NB4 (cell line): ENCODE data around the gene RNU2-63P.
A peak's percentile ranks its signal among the peaks of the same experiment; 100 is the strongest.

Source experiments
- DNase-seq: peaks from one replicate; pipeline ENCODE4 v3.0.0; 2010; ENCODE audit warnings: low read depth
- H3K4me3 ChIP-seq: one replicate; pipeline ENCODE4 v1.5.1; 2011; ENCODE audit warnings: mild to moderate bottlenecking, low read depth, low read length, moderate library complexity
- MAX ChIP-seq: IDR thresholded peaks from 2 replicates; pipeline ENCODE4 v1.6.1; 2011; ENCODE audit warnings: low read depth, low read length
- MYC ChIP-seq: IDR thresholded peaks from 2 replicates; pipeline ENCODE4 v1.6.1; 2011; ENCODE audit warnings: low read depth, low read length
- POLR2A ChIP-seq: IDR thresholded peaks from 2 replicates; pipeline ENCODE4 v1.6.1; 2011; ENCODE audit warnings: mild to moderate bottlenecking; ENCODE audit not compliant: insufficient read length; ENCODE audit errors: extremely low read depth
- TF ChIP-seq, protein P1 (sequence below): IDR thresholded peaks from one replicate; pipeline ENCODE4 v1.5.1; 2012; ENCODE audit warnings: low read depth, low read length

The RNU2-63P gene

DNA sequence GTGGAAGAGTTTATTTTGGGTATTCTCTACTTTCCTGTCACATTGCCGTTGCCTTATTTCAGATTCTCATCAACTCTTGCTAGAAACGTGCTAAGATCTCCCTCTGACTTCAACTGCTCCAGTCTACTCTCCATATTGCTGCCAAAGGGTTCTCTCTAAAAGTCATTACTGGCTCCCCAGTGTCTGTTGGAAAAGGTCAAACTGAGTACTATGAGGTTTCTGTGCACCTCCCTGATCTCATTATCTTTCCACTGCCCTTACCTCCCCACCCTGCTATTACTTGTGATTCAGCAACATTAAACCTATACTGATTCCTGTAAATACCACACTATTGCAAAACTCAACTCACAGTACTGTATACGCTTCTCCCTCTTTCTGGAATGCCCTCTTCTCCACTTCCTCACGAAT, 41.1 kb upstream of the RNU2-63P start:
- peak; percentile 16 for DNase-seq
- TF ChIP-seq, protein P1, sequence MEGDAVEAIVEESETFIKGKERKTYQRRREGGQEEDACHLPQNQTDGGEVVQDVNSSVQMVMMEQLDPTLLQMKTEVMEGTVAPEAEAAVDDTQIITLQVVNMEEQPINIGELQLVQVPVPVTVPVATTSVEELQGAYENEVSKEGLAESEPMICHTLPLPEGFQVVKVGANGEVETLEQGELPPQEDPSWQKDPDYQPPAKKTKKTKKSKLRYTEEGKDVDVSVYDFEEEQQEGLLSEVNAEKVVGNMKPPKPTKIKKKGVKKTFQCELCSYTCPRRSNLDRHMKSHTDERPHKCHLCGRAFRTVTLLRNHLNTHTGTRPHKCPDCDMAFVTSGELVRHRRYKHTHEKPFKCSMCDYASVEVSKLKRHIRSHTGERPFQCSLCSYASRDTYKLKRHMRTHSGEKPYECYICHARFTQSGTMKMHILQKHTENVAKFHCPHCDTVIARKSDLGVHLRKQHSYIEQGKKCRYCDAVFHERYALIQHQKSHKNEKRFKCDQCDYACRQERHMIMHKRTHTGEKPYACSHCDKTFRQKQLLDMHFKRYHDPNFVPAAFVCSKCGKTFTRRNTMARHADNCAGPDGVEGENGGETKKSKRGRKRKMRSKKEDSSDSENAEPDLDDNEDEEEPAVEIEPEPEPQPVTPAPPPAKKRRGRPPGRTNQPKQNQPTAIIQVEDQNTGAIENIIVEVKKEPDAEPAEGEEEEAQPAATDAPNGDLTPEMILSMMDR = no peak
- no peak for TF ChIP-seq POLR2A
- TF ChIP-seq MYC = no peak
- no peak overlapping the region for H3K4me3 ChIP-seq

- peak within 1 kb of the TSS; percentile 89 for H3K4me3 ChIP-seq
- TF ChIP-seq MYC (peak; percentile 50), MAX (peak; percentile 58), POLR2A (peak; percentile 90)
- TF ChIP-seq, protein P1 = no peak
- DNase-seq = peak; percentile 99
Measured at GRCh38 chr2:88055371-88056128, 39.2 kb upstream of the RNU2-63P start, which contains the start of gene KRCC1. TSS of gene KRCC1 (minus strand) at chr2:88055783. CDS start at chr2:88028563, 27,220 bp downstream.

DNA sequence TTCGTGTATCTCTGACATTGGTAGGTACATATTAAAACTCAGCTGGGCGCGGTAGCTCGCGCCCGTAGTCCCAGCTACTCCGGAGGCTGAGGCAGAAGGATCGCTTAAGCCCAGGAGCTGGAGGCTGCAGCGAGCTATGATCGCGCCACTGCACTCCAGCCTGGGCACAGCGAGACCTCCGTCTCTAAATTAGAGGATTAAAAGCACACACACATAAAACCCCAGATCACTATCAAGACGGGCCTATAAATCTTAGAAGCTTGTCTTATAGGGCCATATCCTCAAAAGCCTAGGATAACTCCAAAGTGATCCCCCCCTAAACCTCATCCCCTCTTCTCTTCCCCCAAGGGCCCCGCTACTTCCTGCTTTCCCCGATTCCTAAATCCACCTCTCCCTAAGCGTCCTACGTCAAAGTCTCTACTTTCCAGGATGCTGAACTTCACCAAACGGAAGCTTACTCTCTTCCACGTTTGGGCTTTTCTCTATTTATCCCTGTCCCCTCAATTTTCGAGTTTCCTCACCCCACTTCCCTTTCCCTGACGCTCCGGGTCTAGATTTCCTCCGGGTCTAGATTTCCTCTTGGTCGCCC, 38.5 kb upstream of the RNU2-63P start:
- H3K4me3 ChIP-seq = peak overlapping the region; percentile 89
- no peak for DNase-seq
- TF ChIP-seq, protein P1 = no peak
- no peak for TF ChIP-seq POLR2A
- TF ChIP-seq MYC = no peak
- TF ChIP-seq MAX = no peak

GRCh38 chr2:88053934-88054781, 37.8 kb upstream of the RNU2-63P start:
- H3K4me3 ChIP-seq = peak overlapping the region; percentile 89
- DNase-seq = peak; percentile 18
- TF ChIP-seq POLR2A (no peak), MYC (no peak), MAX (no peak)
- TF ChIP-seq, protein P1 = no peak

GRCh38 chr2:88053296-88053695, 36.9 kb upstream of the RNU2-63P start:
- peak; percentile 35 for DNase-seq
- TF ChIP-seq, protein P1 = no peak
- no peak for TF ChIP-seq MYC
- no peak for TF ChIP-seq POLR2A
- no peak for TF ChIP-seq MAX
- peak overlapping the region; percentile 89 for H3K4me3 ChIP-seq
